ENCODE measurements around the gene MAN2A1. TPM values are rescaled to one million over a fixed set of nuclear protein-coding genes. Genes with fewer than 3 reads are reported as not detected.

The MAN2A1 gene
- total RNA-seq, 1 experiment from 2014 or later = 78.0 TPM

DNA sequence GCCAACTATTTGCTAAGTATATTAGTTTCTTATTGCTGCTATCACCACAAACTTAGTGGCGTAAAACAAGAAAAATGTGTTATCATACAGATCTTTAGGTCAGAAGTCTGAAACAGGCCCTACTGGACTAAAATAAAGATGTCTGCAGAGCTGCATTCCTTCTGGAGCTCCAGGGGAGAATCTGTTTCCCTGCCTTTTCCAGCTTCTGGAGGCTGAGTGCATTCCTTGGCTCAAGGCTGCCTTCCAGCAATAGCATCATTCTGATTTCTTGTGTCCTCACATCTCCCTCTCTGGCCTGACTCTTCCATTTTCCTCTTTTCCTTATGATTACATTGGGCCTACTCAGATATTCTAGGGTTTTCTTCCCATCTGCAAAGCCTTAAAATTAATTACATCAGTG is 15.9 kb downstream of the MAN2A1 start:
- Histone ChIP-seq H2AFZ (ENCODE audit: low read length) (no peak overlapping the region), H4K8ac (replicated peaks; ENCODE audit: insufficient read length, low read depth, low read length) (no peak overlapping the region), H2BK5ac (ENCODE audit: insufficient read length, low read length) (no peak overlapping the region), H4K5ac (ENCODE audit: insufficient read length, low read depth, low read length) (no peak overlapping the region), H2BK15ac (ENCODE audit: low read depth, low read length) (no peak overlapping the region), H3T11ph (ENCODE audit: low read length) (no peak overlapping the region), H2BK20ac (ENCODE audit: low read depth, low read length, poor library complexity, severe bottlenecking) (no peak overlapping the region), H3K4ac (ENCODE audit: low read depth, low read length) (no peak overlapping the region), H2AK5ac (ENCODE audit: insufficient read length, low read length) (no peak overlapping the region), H3K56ac (ENCODE audit: insufficient read length, low read depth, low read length) (no peak overlapping the region), H3K79me1 (ENCODE audit: insufficient read depth, low read depth, low read length, poor library complexity, severe bottlenecking) (peaks cover 4% of the 10 kb centered on the region), H3K23ac (ENCODE audit: insufficient read length, low read depth, low read length) (no peak overlapping the region), H3K9ac (ENCODE audit: extremely low read depth, insufficient read length, low read length) (no peak overlapping the region), H3K4me2 (ENCODE audit: insufficient read depth, insufficient read length, low read length) (no peak overlapping the region), H3K14ac (ENCODE audit: insufficient read depth, low read length) (no peak overlapping the region), H3K9me3 (ENCODE audit: control insufficient read depth, low read depth, low read length) (no peaks in the 10 kb centered on the region), H2BK120ac (ENCODE audit: low read depth, low read length, poor library complexity, severe bottlenecking) (no peak overlapping the region), H4K20me1 (ENCODE audit: control insufficient read depth, insufficient read depth, insufficient read length) (no peaks in the 10 kb centered on the region), H3K18ac (ENCODE audit: insufficient read length, low read depth, low read length) (no peak overlapping the region), H2BK12ac (ENCODE audit: insufficient read length, low read depth, low read length) (no peak overlapping the region), H3K4me1 (ENCODE audit: insufficient read depth, low read length) (peaks cover 11% of the 10 kb centered on the region; the same call in 1 of the 2 replicates), H3K27ac (ENCODE audit: insufficient read length, low read depth, low read length) (no peak overlapping the region), H3K79me2 (ENCODE audit: insufficient read depth, low read length) (peaks cover 40% of the 10 kb centered on the region; the same call in 1 of the 2 replicates), H3K27me3 (ENCODE audit: insufficient read depth, low read length) (no peaks in the 10 kb centered on the region), H4K91ac (ENCODE audit: insufficient read length, low read depth, low read length) (no peak overlapping the region), H3K23me2 (ENCODE audit: insufficient read length, low read depth, low read length, poor library complexity, severe bottlenecking) (no peaks in the 10 kb centered on the region)
- WGBS (ENCODE audit: extremely low coverage, insufficient read length, low lambda C conversion rate) = no CpG with 5 or more reads among the region's 1 CpG
- no peak for DNase-seq
- Mint-ChIP-seq H3K4me3 (no peak overlapping the region), H3K4me1 (peaks cover 53 to 67% of the 10 kb centered on the region in 2 experiments), H3K27me3 (ENCODE audit: low read depth) (no peaks in the 10 kb centered on the region), H3K9me3 (no peaks in the 10 kb centered on the region), H3K36me3 (ENCODE audit: insufficient read depth in 1 of 3, low read depth in 3 of 3) (peaks cover 5 to 15% (median 5%) of the 10 kb centered on the region in 3 experiments; a peak in 4 of 7 replicates), H3K27ac (peak overlapping the region in 1 of 3 experiments; percentile 41; a peak in 1 of 7 replicates)
- TF ChIP-seq, protein P1, sequence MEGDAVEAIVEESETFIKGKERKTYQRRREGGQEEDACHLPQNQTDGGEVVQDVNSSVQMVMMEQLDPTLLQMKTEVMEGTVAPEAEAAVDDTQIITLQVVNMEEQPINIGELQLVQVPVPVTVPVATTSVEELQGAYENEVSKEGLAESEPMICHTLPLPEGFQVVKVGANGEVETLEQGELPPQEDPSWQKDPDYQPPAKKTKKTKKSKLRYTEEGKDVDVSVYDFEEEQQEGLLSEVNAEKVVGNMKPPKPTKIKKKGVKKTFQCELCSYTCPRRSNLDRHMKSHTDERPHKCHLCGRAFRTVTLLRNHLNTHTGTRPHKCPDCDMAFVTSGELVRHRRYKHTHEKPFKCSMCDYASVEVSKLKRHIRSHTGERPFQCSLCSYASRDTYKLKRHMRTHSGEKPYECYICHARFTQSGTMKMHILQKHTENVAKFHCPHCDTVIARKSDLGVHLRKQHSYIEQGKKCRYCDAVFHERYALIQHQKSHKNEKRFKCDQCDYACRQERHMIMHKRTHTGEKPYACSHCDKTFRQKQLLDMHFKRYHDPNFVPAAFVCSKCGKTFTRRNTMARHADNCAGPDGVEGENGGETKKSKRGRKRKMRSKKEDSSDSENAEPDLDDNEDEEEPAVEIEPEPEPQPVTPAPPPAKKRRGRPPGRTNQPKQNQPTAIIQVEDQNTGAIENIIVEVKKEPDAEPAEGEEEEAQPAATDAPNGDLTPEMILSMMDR (conservative IDR thresholded peaks at IDR 0.05) = no peak

All from H9 (cell line).